Measurements from ENCODE around the gene TRMT61A. TPM values are rescaled to one million over a fixed set of nuclear protein-coding genes. Genes with fewer than 3 reads are reported as not detected.

TRMT61A gene
- total and polyA plus RNA-seq, 2 of the 4 experiments (the other 2 are of a cell fraction) = 5.7 to 16.2 TPM

DNA sequence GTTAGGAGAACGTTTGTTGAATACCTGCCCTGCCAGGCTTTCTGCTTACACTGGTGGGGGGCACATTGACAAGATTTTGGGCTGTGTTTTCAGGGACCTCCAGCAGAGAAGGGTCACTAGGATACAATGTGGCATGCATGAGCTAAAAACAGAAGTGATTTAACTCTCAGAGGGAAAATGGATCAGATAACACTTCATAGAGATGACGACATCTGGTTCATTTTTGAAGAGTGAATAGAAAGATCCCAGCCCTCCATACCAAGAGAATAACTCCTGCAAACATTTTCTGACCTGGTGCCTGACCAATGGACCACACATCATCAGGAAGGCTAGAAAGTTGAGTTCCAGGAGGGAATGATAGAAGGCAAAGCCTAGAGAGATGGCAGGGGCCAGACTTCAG, 40.0 kb upstream of the TRMT61A start:
- no TSS peak for BruUV-seq (replicated peaks)
- DNase-seq (peak; percentile 82), ATAC-seq (ENCODE audit: low read depth) (peak; percentile 83)
- in situ Hi-C loops (cut with MboI; ENCODE audit: low sequenced_read_pairs) = no loop called here
- no peak overlapping the region for H2AFZ ChIP-seq (replicated peaks; ENCODE audit: low read length, poor library complexity)
- H4K91ac ChIP-seq (ENCODE audit: insufficient read depth, low read depth, low read length) = no peak overlapping the region
- peaks cover 11% of the 10 kb centered on the region for H3K9me1 ChIP-seq (ENCODE audit: insufficient read depth, low read length)
- peaks cover 22 to 70% of the 10 kb centered on the region in 2 experiments for H3K79me1 ChIP-seq (ENCODE audit: low read depth in 1 of 2, low read length in 2 of 2)
- WGBS, 2 experiments (ENCODE audit: extremely low coverage in 2 of 2, insufficient read length in 1 of 2) = 33% methylated on average over 1 of the region's 2 CpGs; no CpG with 5 or more reads in 1 of the 2 experiments
- H3K36me3 ChIP-seq (ENCODE audit: control insufficient read depth, insufficient read depth, low read length) = peaks cover 36% of the 10 kb centered on the region
- no peak overlapping the region; the same call in 1 of the 2 replicates for H2AK5ac ChIP-seq (ENCODE audit: low read depth, low read length)
- H3K18ac ChIP-seq (ENCODE audit: low read depth, low read length) = peak overlapping the region; percentile 3; the same call in 1 of the 2 replicates
- peak overlapping the region in 1 of 2 experiments; percentile 28; a peak in 1 of 4 replicates for H4K8ac ChIP-seq (ENCODE audit: low read depth in 2 of 2, low read length in 2 of 2)
- dilution Hi-C loops (cut with HindIII; ENCODE audit: low sequenced_read_pairs, unreplicated experiment) = no loop called here
- H2BK20ac ChIP-seq (ENCODE audit: low read depth, low read length) = no peak overlapping the region
- TF ChIP-seq, protein P1, sequence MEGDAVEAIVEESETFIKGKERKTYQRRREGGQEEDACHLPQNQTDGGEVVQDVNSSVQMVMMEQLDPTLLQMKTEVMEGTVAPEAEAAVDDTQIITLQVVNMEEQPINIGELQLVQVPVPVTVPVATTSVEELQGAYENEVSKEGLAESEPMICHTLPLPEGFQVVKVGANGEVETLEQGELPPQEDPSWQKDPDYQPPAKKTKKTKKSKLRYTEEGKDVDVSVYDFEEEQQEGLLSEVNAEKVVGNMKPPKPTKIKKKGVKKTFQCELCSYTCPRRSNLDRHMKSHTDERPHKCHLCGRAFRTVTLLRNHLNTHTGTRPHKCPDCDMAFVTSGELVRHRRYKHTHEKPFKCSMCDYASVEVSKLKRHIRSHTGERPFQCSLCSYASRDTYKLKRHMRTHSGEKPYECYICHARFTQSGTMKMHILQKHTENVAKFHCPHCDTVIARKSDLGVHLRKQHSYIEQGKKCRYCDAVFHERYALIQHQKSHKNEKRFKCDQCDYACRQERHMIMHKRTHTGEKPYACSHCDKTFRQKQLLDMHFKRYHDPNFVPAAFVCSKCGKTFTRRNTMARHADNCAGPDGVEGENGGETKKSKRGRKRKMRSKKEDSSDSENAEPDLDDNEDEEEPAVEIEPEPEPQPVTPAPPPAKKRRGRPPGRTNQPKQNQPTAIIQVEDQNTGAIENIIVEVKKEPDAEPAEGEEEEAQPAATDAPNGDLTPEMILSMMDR (conservative IDR thresholded peaks at IDR 0.05; ENCODE audit: low read depth, low read length) = no peak
- TF ChIP-seq FOS (IDR thresholded peaks at IDR 0.05; ENCODE audit: low read depth, low read length) = peak; percentile 33; the same call in 1 of the 2 replicates
- TF ChIP-seq, protein P2, sequence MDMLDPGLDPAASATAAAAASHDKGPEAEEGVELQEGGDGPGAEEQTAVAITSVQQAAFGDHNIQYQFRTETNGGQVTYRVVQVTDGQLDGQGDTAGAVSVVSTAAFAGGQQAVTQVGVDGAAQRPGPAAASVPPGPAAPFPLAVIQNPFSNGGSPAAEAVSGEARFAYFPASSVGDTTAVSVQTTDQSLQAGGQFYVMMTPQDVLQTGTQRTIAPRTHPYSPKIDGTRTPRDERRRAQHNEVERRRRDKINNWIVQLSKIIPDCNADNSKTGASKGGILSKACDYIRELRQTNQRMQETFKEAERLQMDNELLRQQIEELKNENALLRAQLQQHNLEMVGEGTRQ (IDR thresholded peaks at IDR 0.05; ENCODE audit: low read depth, low read length) = no peak
- TF ChIP-seq RFX5 (IDR thresholded peaks at IDR 0.05; ENCODE audit: low read depth, low read length) = no peak
- peak; percentile 62 for TF ChIP-seq CEBPB (IDR thresholded peaks at IDR 0.05; ENCODE audit: low read depth, low read length)
- POLR2A ChIA-PET (ENCODE audit: unreplicated experiment) = no interaction called here
- intact Hi-C loops (cut with micrococcal nuclease) = no loop called here
- H4K20me1 ChIP-seq (ENCODE audit: insufficient read depth, low read length) = peaks cover 15% of the 10 kb centered on the region; the same call in 1 of the 2 replicates
- peak overlapping the region; percentile 57; the same call in 1 of the 2 replicates for H3K27ac ChIP-seq (ENCODE audit: insufficient read depth, low read length)
- H3K14ac ChIP-seq (replicated peaks; ENCODE audit: low read depth, low read length) = no peak overlapping the region
- no peak overlapping the region for H4K5ac ChIP-seq (ENCODE audit: low read depth, low read length)
- no peak overlapping the region for H3K56ac ChIP-seq (ENCODE audit: extremely low read depth, insufficient read depth, low read length)
- H3K23ac ChIP-seq (ENCODE audit: low read depth, low read length) = no peak overlapping the region
- CTCF ChIA-PET = no interaction called here
- H2BK120ac ChIP-seq (ENCODE audit: low read depth, low read length) = no peak overlapping the region
- no peak overlapping the region for H2AK9ac ChIP-seq (replicated peaks; ENCODE audit: low read depth, low read length, poor library complexity)
- H3K4ac ChIP-seq (ENCODE audit: low read depth, low read length) = peak overlapping the region; percentile 30; the same call in 1 of the 2 replicates
- peak overlapping the region; percentile 38; the same call in 1 of the 2 replicates for H3K4me2 ChIP-seq (ENCODE audit: low read depth, low read length)
- no peaks in the 10 kb centered on the region for H3K27me3 ChIP-seq (ENCODE audit: control insufficient read depth, insufficient read depth, low read length)
- H2BK15ac ChIP-seq (ENCODE audit: low read depth, low read length) = no peak overlapping the region
- H3K4me3 ChIP-seq (ENCODE audit: insufficient read depth, low read depth, low read length) = no peak overlapping the region
- H2BK5ac ChIP-seq (ENCODE audit: low read depth, low read length, poor library complexity, severe bottlenecking) = peak overlapping the region; percentile 59
- peaks cover 13% of the 10 kb centered on the region for H3K4me1 ChIP-seq (ENCODE audit: control insufficient read depth, insufficient read depth, low read length)
- H3K9ac ChIP-seq (ENCODE audit: low read depth, low read length) = no peak overlapping the region
- no peaks in the 10 kb centered on the region for H3K9me3 ChIP-seq (ENCODE audit: control insufficient read depth, insufficient read depth, low read length)
